Nephron progenitor cell (in vitro differentiated cells): ENCODE measurements around the gene TNS4.

Experiments used
- DNase-seq: peaks from one replicate; pipeline ENCODE4 v3.0.0; 2021
- H3K27ac Mint-ChIP-seq: 2 replicates; pipeline ENCODE4 v1.8.0; 2021; ENCODE audit warnings: mild to moderate bottlenecking, moderate library complexity, mixed read lengths
- H3K27me3 Mint-ChIP-seq: 2 replicates; pipeline ENCODE4 v1.8.0; 2021; ENCODE audit warnings: mild to moderate bottlenecking, low read depth, mixed read lengths; ENCODE audit not compliant: poor library complexity
- H3K36me3 Mint-ChIP-seq: 2 replicates; pipeline ENCODE4 v1.8.0; 2021; ENCODE audit warnings: low read depth, mixed read lengths
- H3K4me1 Mint-ChIP-seq: 2 replicates; pipeline ENCODE4 v1.8.0; 2021; ENCODE audit warnings: mixed read lengths
- H3K4me3 Mint-ChIP-seq: 2 replicates; pipeline ENCODE4 v1.8.0; 2021; ENCODE audit warnings: mild to moderate bottlenecking, moderate library complexity, mixed read lengths
- H3K9me3 Mint-ChIP-seq: 2 replicates; pipeline ENCODE4 v1.8.0; 2021; ENCODE audit warnings: mild to moderate bottlenecking, moderate library complexity, mixed read lengths
- TF ChIP-seq, protein P1 (sequence below): fragments of 200-600 bp; sonication (generic); IDR thresholded peaks from 2 replicates; pipeline ENCODE4 v1.5.0; 2021; ENCODE audit warnings: antibody characterized with exemption

TNS4 gene

DNA sequence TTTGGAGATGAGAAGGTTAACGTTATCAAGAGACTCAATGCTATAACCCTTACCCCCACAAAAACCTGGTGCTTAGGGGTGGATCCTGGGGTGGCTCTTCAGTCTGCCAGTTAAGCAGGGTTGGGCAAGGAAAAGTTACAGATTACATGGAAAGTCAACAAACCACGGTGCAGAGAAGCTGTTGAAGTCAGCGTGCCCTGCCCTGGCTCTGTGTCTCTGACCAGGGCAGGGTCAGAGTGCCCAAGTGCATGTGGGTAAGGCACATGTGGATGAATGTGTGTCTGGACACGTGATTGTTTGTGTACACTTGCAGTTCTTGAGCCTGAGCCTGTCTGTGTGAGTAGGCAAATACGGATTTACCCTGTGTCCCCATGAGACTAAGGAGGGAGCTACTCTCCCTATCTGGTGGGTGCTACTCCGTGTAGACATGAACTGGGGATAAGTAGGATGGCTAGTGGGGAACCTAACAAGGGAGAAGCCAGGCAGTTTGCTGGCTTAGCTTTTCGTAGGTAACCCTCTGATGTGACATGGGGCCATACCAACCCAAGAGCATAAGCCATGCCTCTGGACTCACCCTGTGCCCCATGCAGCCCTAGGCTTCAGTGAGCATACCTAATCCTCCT lies 52.7 kb downstream of the TNS4 start:
- Mint-ChIP-seq H3K9me3 (no peaks in the 10 kb centered on the region), H3K4me3 (no peak overlapping the region), H3K4me1 (peaks cover 78% of the 10 kb centered on the region), H3K27ac (no peak overlapping the region), H3K36me3 (peaks cover 15% of the 10 kb centered on the region), H3K27me3 (peaks cover 6% of the 10 kb centered on the region)
- TF ChIP-seq, protein P1, sequence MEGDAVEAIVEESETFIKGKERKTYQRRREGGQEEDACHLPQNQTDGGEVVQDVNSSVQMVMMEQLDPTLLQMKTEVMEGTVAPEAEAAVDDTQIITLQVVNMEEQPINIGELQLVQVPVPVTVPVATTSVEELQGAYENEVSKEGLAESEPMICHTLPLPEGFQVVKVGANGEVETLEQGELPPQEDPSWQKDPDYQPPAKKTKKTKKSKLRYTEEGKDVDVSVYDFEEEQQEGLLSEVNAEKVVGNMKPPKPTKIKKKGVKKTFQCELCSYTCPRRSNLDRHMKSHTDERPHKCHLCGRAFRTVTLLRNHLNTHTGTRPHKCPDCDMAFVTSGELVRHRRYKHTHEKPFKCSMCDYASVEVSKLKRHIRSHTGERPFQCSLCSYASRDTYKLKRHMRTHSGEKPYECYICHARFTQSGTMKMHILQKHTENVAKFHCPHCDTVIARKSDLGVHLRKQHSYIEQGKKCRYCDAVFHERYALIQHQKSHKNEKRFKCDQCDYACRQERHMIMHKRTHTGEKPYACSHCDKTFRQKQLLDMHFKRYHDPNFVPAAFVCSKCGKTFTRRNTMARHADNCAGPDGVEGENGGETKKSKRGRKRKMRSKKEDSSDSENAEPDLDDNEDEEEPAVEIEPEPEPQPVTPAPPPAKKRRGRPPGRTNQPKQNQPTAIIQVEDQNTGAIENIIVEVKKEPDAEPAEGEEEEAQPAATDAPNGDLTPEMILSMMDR, result no peak
- no peak for DNase-seq

DNA sequence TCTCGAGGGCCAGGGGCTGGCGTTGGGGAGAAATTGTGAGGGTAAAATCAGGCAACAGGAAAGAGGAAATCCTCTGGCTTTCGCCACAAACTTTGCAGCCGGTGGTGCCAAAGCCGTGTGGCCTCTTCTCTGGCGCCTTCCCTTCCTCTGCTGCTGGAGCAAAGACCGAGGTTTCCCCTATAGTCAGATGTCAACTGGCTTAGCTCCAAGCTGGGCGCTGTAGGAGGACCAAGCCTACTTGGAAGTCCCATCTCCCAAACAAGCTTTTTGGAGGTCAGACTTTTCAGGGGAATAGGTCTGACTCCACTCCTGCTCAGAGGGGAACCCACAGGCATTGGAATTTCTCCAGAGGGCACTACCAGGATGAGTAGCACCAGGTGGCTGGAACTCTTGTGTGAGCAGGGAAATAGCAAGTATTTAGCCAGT lies 53.2 kb downstream of the TNS4 start:
- TF ChIP-seq, protein P1, result no peak
- DNase-seq, result no peak
- no peaks in the 10 kb centered on the region for H3K9me3 Mint-ChIP-seq
- H3K4me1 Mint-ChIP-seq, result peaks cover 78% of the 10 kb centered on the region
- no peak overlapping the region for H3K4me3 Mint-ChIP-seq
- H3K27ac Mint-ChIP-seq, result no peak overlapping the region
- H3K27me3 Mint-ChIP-seq, result peaks cover 6% of the 10 kb centered on the region
- H3K36me3 Mint-ChIP-seq, result peaks cover 11% of the 10 kb centered on the region

DNA sequence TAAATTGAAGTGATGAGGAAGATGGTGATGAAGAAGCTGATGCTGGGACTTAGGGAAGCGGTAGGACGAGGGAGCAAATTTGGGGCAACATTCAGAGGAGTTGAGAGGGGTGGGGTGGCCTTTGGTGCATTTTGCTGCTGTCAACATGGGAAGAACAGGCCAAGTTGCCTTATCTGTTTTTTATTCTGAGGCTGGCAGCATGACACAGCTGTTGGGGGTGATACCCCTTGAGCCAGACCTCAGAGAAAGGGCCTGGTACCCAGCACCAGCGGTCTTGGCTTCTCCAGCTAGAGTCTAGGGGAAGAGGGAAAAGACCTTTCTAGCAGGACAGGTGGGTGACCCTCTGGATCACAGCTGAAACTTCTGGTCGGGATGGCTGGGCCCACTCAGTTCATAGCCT lies 53.6 kb downstream of the TNS4 start:
- Mint-ChIP-seq H3K36me3 (peaks cover 7% of the 10 kb centered on the region), H3K27ac (no peak overlapping the region), H3K4me3 (no peak overlapping the region), H3K4me1 (peaks cover 75% of the 10 kb centered on the region), H3K27me3 (peaks cover 6% of the 10 kb centered on the region), H3K9me3 (no peaks in the 10 kb centered on the region)
- TF ChIP-seq, protein P1, result no peak
- DNase-seq, result no peak

DNA sequence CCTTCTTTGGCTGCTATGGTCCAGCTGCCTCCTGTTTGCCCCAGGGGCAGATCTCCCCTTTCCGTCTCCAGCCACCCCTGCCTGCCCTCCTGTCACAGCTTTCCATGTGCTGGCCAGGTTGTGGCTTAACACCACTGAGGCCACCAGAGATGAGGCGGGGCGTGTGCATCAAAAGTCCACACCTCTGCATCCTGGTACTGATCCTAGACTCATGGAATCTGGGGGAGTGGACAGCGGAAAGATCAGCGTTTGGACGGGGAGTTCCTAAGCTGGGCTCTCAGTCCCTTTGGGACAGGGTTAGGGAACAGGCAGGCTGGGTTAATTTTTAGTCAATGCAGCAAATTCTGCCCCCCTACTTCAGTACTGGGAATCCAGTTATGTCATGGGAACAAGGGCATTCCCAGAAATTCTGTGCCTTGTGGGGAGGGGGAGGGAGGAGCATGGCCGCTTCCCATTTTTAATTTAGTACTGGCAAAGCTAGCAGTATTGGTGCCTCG lies 54.2 kb downstream of the TNS4 start:
- H3K4me1 Mint-ChIP-seq, result peaks cover 74% of the 10 kb centered on the region
- H3K9me3 Mint-ChIP-seq, result no peaks in the 10 kb centered on the region
- peaks cover 1% of the 10 kb centered on the region for H3K36me3 Mint-ChIP-seq
- no peak for DNase-seq
- H3K27me3 Mint-ChIP-seq, result peaks cover 6% of the 10 kb centered on the region
- no peak overlapping the region for H3K27ac Mint-ChIP-seq
- no peak overlapping the region for H3K4me3 Mint-ChIP-seq
- TF ChIP-seq, protein P1, result no peak

DNA sequence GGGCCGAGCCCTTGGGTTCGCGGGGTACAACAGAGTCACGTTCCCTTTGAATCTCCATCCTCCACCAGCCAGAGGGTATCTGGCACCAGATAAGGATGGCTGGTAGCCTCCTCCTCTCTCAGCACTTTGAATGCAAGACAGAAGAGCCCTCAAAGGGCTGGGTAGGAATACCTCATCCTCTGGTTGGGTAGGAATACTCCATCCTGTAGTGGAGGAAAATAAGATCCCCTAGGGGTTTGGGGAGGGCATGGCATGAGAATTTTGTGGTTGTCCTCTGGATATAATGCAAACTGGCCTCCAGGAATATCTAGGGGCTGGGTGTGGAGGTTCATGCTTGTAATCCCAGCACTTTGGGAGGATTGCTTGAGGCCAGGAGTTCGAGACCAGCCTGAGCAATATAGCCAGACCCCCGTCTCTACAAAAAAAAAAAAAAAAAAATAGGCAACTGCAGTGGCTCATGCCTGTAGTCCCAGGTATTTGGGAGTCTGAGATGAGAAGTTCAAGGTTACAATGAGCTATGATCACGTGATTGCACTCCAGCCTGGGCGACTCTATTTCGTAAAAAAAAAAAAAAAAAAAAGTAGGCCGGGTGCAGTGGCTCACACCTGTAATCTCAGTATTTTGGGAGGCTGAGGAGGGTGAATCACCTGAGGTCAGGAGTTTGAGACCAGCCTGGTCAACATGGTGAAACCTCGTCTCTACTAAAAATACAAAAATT lies 55.5 kb downstream of the TNS4 start:
- Mint-ChIP-seq H3K27me3 (peaks cover 7% of the 10 kb centered on the region), H3K36me3 (no peaks in the 10 kb centered on the region), H3K27ac (no peak overlapping the region), H3K4me1 (peaks cover 68% of the 10 kb centered on the region), H3K9me3 (no peaks in the 10 kb centered on the region), H3K4me3 (peak overlapping the region; percentile 86)
- TF ChIP-seq, protein P1, result no peak
- DNase-seq, result no peak
